ENCODE results near the gene BGN. TPM values are rescaled to one million over a fixed set of nuclear protein-coding genes. Genes with fewer than 3 reads are reported as not detected.
A peak's percentile ranks its signal among the peaks of the same experiment; 100 is the strongest.

The BGN gene
- total RNA-seq = not detected

DNA sequence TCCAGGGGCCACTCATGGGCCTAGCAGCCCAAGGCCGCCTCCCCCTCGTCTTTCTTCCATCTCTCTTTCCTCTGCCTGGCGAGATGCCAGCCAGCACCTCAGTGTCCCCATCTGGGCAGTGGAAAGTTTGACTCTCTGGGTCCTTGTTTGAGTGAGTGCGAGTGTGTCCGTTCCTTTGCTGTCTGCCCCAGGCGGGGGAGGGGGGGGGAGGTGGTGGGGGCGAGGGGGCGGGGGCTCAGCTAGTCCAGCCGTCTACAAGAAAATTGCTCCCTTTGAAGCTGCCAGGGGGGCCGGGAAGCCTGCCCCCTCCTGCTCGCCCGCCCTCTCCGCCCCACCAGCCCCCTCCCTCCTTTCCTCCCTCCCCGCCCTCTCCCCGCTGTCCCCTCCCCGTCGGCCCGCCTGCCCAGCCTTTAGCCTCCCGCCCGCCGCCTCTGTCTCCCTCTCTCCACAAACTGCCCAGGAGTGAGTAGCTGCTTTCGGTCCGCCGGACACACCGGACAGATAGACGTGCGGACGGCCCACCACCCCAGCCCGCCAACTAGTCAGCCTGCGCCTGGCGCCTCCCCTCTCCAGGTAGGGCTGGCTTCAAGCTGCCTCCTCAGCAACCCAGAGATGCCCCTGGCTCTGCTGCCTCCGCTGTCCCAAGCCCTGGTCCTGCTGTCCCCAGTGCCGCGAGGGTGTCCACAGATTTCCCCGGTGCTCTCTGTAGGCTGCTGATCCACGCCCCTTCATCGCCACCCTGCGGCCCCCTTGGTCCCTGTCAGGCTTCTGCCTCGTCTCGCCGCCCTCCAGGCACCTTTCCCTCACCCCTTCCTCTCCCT, at the start of gene BGN:
Gene BGN (plus strand): TSS at position 440 of the 821 bp plus-strand sequence. CDS start 9,652 bp downstream, outside the sequence.
- H3K36me3 Mint-ChIP-seq (ENCODE audit: insufficient read depth in 2 of 2) = no peaks in the 10 kb centered on the region
- no peak within 1 kb of the TSS for H3K27ac Mint-ChIP-seq
- DNase-seq (peak in 1 of 2 donors; percentile 18), ATAC-seq (replicated peaks in 1 of 2) (peak; percentile 36 to 51)
- H3K9me3 Mint-ChIP-seq = no peaks in the 10 kb centered on the region
- peak within 1 kb of the TSS in 1 of 2 donors; percentile 65 for H3K4me3 Mint-ChIP-seq
- H3K4me1 Mint-ChIP-seq (ENCODE audit: low read depth) = no peaks in the 10 kb centered on the region
- H3K27me3 Mint-ChIP-seq (ENCODE audit: low read depth) = no peaks in the 10 kb centered on the region

DNA sequence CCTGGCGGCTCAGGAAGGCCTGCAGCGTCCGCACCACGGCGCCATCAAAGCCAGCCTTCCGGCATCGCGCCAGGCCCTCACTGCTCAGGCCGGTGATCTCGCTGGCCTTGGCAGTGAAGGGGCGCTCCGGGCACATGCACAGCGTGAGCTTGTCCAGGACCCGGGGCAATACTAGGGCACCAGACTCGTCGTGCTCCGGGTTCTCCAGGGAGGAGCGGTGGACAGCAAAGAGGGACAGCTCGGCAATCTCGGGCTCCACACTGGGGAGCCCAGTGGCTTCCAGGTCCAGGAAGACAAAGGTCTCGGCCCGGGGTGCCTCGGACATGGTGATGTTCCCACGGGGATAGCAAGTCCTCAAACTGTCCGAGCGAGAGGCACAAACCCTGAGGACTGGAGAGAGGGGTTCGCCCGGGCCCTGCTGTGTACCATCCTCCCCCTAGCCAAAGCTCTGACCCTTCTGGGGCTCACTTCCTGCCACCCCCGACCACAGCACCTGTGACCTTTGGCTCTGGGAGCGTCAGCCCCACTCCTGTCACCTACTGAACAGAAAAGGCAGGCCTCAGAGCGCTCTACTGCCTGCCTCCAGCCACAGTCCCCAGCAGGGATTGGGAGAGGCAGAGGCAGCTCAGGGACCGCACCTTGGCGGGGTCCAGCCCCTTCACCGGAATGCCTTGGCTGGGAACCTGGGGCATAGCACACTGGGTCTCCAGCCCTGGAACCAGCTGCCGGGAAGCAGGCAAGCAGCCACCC, 49.5 kb upstream of the BGN start:
- no peak for DNase-seq
- H3K27me3 Mint-ChIP-seq (ENCODE audit: low read depth) = no peaks in the 10 kb centered on the region
- H3K36me3 Mint-ChIP-seq (ENCODE audit: insufficient read depth in 2 of 2) = no peaks in the 10 kb centered on the region
- no peak overlapping the region for H3K4me3 Mint-ChIP-seq
- no peaks in the 10 kb centered on the region for H3K4me1 Mint-ChIP-seq (ENCODE audit: low read depth)
- H3K27ac Mint-ChIP-seq = no peak overlapping the region
- no peaks in the 10 kb centered on the region for H3K9me3 Mint-ChIP-seq
- ATAC-seq (replicated peaks in 1 of 2) = no peak

DNA sequence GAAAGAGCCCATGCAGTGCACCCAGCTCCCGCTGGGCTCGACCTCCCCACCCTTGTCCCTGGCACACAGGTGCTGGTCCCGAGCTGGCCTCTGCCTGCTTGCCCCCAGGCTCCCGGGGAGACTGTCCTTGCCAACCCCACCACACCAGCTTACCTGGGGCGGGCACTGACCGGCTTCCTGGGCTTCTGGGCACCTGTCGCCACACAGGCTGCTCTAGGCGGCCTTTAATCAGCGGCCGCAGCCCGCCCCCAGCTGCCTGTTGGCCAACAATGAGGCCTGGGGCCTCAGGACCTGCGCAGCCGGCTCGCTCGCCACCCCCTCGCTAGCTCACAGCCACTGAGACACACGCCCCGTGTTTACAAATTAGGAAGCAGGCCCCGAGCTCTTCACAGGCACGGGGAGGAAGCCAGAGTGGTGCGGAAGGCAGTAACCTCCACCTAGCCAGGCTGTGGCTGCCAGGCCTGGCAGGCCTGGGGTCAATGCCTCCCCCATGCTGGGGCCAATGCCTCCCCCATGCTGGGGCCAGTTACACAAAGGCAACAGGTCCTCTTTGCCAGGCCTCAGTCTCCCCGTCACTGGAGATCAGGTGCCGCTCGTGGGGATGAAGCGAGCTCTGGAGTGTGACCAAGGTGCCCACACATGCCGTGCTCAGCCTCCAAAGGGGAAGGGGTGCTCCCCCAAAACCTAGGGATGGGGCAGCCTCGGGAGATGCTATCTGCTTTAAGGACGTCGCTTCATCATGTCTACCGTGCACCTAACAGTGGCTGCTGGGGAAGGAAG, 48.7 kb upstream of the BGN start, which contains the start of gene TREX2:
Gene TREX2 (minus strand): TSS at position 201 of the 780 bp plus-strand sequence. CDS start 626 bp downstream, outside the sequence.
- DNase-seq (no peak), ATAC-seq (replicated peaks in 1 of 2) (no peak)
- Mint-ChIP-seq H3K27me3 (ENCODE audit: low read depth) (peaks cover 3% of the 10 kb centered on the region), H3K27ac (no peak within 1 kb of the TSS), H3K9me3 (no peaks in the 10 kb centered on the region), H3K36me3 (ENCODE audit: insufficient read depth in 2 of 2) (no peaks in the 10 kb centered on the region), H3K4me1 (ENCODE audit: low read depth) (no peaks in the 10 kb centered on the region), H3K4me3 (no peak within 1 kb of the TSS)

DNA sequence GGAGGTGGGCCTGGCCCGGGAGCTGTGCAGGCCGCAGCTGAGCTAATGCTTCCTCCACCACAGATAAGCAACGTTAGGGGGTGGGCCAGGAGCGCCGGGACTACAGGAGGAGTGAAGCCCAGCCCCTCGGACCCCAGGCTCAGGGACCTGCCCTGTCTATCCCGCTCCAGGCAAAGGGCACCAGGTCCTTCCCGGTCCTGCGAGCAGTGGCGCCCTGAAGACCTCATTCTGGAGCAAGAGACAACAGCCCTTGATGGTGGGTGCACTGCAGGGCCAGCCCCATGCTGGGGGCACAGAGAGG, 48.2 kb upstream of the BGN start:
- Mint-ChIP-seq H3K4me3 (no peak overlapping the region), H3K27me3 (ENCODE audit: low read depth) (peaks cover 7% of the 10 kb centered on the region), H3K9me3 (no peaks in the 10 kb centered on the region), H3K27ac (no peak overlapping the region), H3K36me3 (ENCODE audit: insufficient read depth in 2 of 2) (no peaks in the 10 kb centered on the region), H3K4me1 (ENCODE audit: low read depth) (no peaks in the 10 kb centered on the region)
- DNase-seq = no peak
- no peak for ATAC-seq (replicated peaks in 1 of 2)

DNA sequence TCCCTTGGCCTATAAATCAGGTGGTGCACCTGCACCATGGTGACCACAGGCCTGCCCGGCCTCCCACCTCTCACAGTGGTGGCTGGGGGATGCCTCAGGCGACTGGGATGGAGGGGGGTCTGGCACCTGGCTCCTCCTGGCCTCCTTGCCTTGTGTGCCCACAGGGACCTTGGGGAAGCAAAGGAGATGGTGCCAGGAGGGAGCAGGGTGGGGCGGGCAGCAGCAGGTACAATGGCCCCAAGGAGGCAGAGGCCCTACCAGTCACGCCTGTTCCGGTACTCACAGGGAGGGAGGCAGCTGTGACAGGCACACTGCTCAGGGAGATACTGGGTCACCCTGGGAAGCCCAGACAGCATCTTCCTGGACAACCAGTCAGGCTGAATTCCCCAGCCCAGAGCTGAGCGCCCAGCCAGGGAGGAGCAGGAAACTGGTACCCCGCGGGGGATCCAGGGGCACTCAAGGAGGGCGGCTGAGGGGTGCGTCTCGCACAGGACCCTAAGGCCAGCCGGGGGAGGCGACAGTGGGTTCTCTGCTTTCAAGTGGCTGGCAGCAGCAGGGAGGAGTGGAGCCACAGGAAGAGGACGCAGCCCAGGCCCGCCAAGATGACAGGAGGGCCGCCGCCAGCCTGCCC, 47.7 kb upstream of the BGN start:
- H3K4me1 Mint-ChIP-seq (ENCODE audit: low read depth) = no peaks in the 10 kb centered on the region
- ATAC-seq (replicated peaks in 1 of 2) (no peak), DNase-seq (no peak)
- H3K27ac Mint-ChIP-seq = no peak overlapping the region
- no peaks in the 10 kb centered on the region for H3K9me3 Mint-ChIP-seq
- H3K27me3 Mint-ChIP-seq (ENCODE audit: low read depth) = peaks cover 7% of the 10 kb centered on the region
- no peak overlapping the region for H3K4me3 Mint-ChIP-seq
- H3K36me3 Mint-ChIP-seq (ENCODE audit: insufficient read depth in 2 of 2) = no peaks in the 10 kb centered on the region

DNA sequence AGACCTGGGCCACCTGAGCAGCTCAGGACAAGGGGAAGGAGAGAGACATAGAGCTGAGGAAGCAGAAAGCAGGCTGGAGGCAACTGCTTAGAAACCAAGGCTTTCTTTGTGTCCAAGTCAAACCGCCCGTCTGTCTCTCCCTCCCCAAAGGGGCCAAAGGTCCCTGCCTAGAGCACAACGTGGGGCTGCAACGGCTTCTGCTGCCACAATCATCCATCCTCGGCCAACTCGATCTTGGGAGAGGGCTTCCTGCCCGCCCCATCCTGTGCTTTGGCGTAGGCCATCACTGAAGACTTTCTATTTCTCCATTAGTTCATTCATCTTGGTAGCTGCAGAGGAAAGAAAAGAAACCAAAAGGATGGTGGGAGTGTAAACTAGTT, 47.2 kb upstream of the BGN start:
- ATAC-seq (replicated peaks in 1 of 2) = no peak
- H3K9me3 Mint-ChIP-seq = no peaks in the 10 kb centered on the region
- no peak overlapping the region for H3K4me3 Mint-ChIP-seq
- H3K27ac Mint-ChIP-seq = no peak overlapping the region
- no peaks in the 10 kb centered on the region for H3K4me1 Mint-ChIP-seq (ENCODE audit: low read depth)
- no peak for DNase-seq
- peaks cover 7% of the 10 kb centered on the region for H3K27me3 Mint-ChIP-seq (ENCODE audit: low read depth)
- H3K36me3 Mint-ChIP-seq (ENCODE audit: insufficient read depth in 2 of 2) = no peaks in the 10 kb centered on the region

DNA sequence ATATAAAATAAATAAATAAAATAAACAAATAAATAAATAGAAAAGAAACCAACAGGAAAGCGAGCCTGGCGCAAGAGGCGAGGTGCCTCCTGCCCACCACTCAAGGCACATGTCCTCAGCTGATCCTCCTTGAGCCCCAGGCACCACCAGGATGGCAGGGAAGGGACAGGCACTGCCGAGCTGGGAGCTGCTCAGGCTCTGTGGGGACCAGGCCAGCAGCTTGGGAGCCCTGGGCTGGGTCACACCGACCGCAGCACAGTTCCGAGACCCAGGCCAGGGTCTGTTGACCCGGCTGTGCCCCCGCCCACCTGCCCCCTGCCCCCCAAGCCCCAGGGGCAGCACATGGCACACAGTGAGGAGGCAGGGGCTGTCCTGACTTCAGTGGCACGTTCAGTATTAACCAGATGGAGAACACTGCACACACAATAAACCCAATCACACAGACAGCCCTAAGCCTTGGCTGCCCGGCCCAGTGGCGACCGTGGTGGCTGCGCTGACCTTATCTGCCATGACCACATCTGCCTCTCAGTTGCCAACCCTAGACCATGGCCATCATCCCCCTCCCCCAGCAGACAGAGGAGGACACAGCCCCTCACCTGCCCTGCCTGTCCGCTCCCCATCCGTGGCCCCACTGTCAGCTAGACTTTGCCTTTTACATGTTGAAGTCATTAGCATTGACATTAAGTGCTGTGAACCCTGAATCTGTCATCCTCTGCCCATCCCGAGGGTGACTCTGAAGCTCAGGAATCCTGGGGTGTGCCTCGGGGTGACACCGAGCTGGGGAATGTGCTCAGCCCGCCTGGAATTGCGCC, 46.0 kb upstream of the BGN start:
- H3K36me3 Mint-ChIP-seq (ENCODE audit: insufficient read depth in 2 of 2) = no peaks in the 10 kb centered on the region
- peaks cover 7% of the 10 kb centered on the region for H3K27me3 Mint-ChIP-seq (ENCODE audit: low read depth)
- no peaks in the 10 kb centered on the region for H3K4me1 Mint-ChIP-seq (ENCODE audit: low read depth)

DNA sequence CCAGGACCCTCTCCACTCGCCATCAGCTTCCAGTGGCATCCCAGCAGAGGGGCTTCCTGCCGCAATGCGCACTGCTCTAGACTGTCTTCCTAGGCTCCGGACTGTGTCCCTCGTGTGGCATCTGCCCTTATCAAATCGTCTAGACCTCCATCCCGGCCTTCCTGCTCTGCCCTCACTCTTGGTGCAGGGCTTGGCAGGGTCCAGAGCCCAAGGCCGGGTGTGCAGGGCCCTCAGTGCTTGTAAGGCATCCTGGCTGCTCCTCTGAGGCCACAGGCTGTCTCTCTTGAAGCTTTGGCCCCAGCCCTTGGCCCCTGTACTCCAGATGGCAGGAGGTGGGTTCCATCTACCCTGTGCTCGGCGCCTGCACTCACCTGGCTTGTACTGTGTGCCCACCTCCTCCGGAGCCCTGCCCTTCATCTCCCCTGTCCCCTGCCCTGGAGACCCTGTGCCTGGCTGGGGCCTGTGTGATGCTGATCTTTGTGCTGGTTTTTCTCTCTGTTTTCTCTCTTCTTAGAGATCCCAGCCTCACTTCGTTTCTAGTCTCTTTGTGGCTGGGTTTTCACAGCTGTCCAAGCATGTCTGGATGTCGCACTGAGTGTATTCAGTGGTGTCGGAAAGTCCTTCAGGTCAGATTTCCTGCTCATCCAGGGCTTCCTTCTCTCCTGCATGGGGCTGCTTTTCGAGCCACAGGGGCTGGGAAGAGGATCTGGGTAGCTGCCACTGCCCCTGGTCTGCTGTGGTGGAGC, 45.2 kb upstream of the BGN start:
- DNase-seq = no peak
- Mint-ChIP-seq H3K9me3 (no peaks in the 10 kb centered on the region), H3K27me3 (ENCODE audit: low read depth) (peaks cover 7% of the 10 kb centered on the region), H3K4me3 (no peak overlapping the region), H3K27ac (no peak overlapping the region), H3K4me1 (ENCODE audit: low read depth) (no peaks in the 10 kb centered on the region), H3K36me3 (ENCODE audit: insufficient read depth in 2 of 2) (no peaks in the 10 kb centered on the region)
- no peak for ATAC-seq (replicated peaks in 1 of 2)

More for the DNA sequence above, 46.0 kb upstream of the BGN start:
- no peak overlapping the region for H3K4me3 Mint-ChIP-seq
- no peak for ATAC-seq (replicated peaks in 1 of 2)
- H3K27ac Mint-ChIP-seq = no peak overlapping the region
- DNase-seq = no peak
- no peaks in the 10 kb centered on the region for H3K9me3 Mint-ChIP-seq

DNA sequence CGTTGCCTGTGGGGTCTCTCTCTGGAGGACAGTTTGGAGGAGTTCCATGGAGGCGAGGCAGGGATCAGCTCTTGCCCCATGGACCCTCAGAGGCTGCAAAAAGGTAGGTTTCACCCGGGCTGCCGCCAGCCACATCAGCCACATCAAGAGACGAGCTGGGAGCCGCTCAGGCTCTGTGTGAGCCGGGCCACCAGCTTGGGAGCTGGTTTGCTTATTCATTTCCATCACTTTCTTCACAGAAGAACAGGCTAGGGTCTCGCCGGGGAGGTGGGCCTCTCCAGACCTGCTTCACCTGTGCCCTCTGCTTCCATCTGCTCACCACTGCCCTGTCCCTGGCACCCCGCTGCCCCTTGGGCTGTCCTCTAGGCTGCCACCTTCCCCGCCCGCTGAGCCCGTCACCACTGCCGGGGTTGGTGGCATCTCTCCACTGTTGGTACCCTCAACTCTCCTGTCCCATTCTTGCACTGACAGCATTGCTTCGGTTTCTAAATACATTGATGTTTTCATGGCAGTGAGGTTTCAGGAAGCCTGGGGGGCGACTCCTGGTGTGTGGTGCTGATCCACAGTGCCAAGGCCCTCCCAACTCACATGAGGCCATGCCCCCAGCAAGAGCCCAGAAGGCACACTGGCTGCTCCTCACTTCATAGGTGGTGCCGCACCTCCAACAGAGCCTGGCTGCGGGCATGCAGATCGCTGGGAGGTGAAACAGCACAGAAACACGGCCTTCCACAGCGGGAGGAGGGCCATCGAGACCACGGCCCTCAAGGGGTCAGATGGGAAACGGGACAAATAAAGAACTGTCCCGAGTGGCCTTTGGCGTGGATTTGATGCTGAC, 44.4 kb upstream of the BGN start:
- ATAC-seq (replicated peaks in 1 of 2) = no peak
- Mint-ChIP-seq H3K4me3 (no peak overlapping the region), H3K9me3 (no peaks in the 10 kb centered on the region)

DNA sequence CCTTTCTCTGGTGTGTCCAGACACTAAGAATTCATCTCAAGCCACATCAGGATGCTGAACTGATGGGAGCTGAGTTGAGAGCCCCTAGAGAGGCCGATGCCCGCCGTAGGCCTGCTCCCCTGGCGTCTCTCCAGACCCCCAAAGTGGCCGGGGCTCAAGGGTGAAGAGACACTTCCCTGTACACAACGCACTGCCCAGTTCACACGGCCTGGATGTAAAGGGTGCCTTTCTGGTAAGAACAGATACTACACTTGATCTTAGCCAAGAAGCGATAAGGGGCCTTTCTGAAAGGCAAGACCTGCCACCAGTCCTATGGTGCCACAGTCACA, 43.9 kb upstream of the BGN start:
- Mint-ChIP-seq H3K9me3 (no peaks in the 10 kb centered on the region), H3K4me1 (ENCODE audit: low read depth) (no peaks in the 10 kb centered on the region), H3K36me3 (ENCODE audit: insufficient read depth in 2 of 2) (no peaks in the 10 kb centered on the region), H3K27me3 (ENCODE audit: low read depth) (peaks cover 7% of the 10 kb centered on the region), H3K4me3 (no peak overlapping the region), H3K27ac (no peak overlapping the region)
- DNase-seq (no peak), ATAC-seq (replicated peaks in 1 of 2) (no peak)

More for the DNA sequence above, 44.4 kb upstream of the BGN start:
- Mint-ChIP-seq H3K27me3 (ENCODE audit: low read depth) (peaks cover 7% of the 10 kb centered on the region), H3K27ac (no peak overlapping the region), H3K36me3 (ENCODE audit: insufficient read depth in 2 of 2) (no peaks in the 10 kb centered on the region), H3K4me1 (ENCODE audit: low read depth) (no peaks in the 10 kb centered on the region)
- DNase-seq = no peak

DNA sequence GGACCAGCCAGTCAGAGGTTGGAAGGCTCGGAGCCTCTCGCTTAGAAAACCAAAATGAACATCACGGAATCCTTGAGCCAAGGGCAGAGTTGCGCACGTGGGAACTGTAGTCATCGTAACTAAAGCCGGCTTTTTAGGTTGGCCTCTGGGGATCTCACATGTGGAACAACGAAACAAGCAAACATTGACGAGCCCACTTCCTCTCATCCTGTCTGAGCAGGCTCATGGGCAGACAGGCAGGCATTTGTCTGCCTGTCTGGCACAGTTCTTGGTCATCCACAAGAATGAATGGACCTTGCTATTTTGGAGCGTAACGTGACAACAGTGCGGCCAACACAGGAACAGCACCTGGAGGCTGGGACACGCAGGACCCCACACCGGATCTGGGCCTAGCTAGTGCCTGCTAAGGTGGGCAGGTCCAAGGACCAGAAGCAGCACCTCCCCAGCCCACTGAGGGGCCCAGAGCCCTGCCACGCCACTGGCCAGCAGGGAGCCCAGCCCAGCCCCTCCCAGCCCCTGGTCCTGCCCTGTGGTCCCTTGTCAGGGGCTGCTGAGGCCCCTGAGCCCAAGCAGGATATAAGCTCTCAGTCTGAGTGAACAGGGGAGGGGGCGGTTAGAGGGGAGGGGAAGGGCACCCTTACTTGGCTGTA, 39.8 kb upstream of the BGN start:
- no peak overlapping the region for H3K27ac Mint-ChIP-seq
- ATAC-seq (replicated peaks in 1 of 2) = no peak

More for the DNA sequence above, 39.8 kb upstream of the BGN start:
- DNase-seq = no peak
- Mint-ChIP-seq H3K36me3 (ENCODE audit: insufficient read depth in 2 of 2) (peaks cover 0 to 3% of the 10 kb centered on the region in 2 donors), H3K4me3 (no peak overlapping the region), H3K9me3 (no peaks in the 10 kb centered on the region), H3K27me3 (ENCODE audit: low read depth) (peaks cover 7% of the 10 kb centered on the region), H3K4me1 (ENCODE audit: low read depth) (no peaks in the 10 kb centered on the region)
